ENCODE data around the gene CTSK. TPM values are rescaled to one million over a fixed set of nuclear protein-coding genes. Genes with fewer than 3 reads are reported as not detected.

Gene CTSK
- total and polyA plus RNA-seq, 2 experiments from 2014 or later = 37.3 to 54.3 TPM

GRCh38 chr1:150753416-150753815 is 54.6 kb downstream of the CTSK start:
- no peak overlapping the region for H3K4me2 ChIP-seq
- TF ChIP-seq EZH2 (IDR thresholded peaks at IDR 0.05; ENCODE audit: borderline replicate concordance) (no peak), CTCF (IDR thresholded peaks at IDR 0.05; ENCODE audit: poor library complexity) (no peak), EZH2phosphoT487 (IDR thresholded peaks at IDR 0.05; ENCODE audit: low read depth, severe bottlenecking, unreplicated experiment) (no peak)
- H3K27me3 ChIP-seq = no peaks in the 10 kb centered on the region
- WGBS (ENCODE audit: low lambda C conversion rate, missing lambda C conversion rate) = 42% methylated on average over 2 of the region's 2 CpGs
- no peak overlapping the region for H3K4me3 ChIP-seq
- H3K36me3 ChIP-seq (replicated peaks; ENCODE audit: insufficient read depth, low read depth) = no peaks in the 10 kb centered on the region
- no peaks in the 10 kb centered on the region for H3K4me1 ChIP-seq (ENCODE audit: insufficient read depth)
- H3K9me2 ChIP-seq (replicated peaks; ENCODE audit: insufficient read depth) = no peaks in the 10 kb centered on the region
- peak overlapping the region; percentile 83 for H3K27ac ChIP-seq
- no peaks in the 10 kb centered on the region for H3K79me2 ChIP-seq
- H2AFZ ChIP-seq = no peak overlapping the region
- H3K9me3 ChIP-seq (ENCODE audit: low read depth) = no peaks in the 10 kb centered on the region
- no peaks in the 10 kb centered on the region for H4K20me1 ChIP-seq (ENCODE audit: insufficient read depth, poor library complexity, severe bottlenecking)
- peak; percentile 28 for DNase-seq (ENCODE audit: low spot score)

- DNase-seq (ENCODE audit: low spot score) = no peak
- H3K36me3 ChIP-seq (replicated peaks; ENCODE audit: insufficient read depth, low read depth) = no peaks in the 10 kb centered on the region
Observed at GRCh38 chr1:150751443-150751842, 56.6 kb downstream of the CTSK start.

DNA sequence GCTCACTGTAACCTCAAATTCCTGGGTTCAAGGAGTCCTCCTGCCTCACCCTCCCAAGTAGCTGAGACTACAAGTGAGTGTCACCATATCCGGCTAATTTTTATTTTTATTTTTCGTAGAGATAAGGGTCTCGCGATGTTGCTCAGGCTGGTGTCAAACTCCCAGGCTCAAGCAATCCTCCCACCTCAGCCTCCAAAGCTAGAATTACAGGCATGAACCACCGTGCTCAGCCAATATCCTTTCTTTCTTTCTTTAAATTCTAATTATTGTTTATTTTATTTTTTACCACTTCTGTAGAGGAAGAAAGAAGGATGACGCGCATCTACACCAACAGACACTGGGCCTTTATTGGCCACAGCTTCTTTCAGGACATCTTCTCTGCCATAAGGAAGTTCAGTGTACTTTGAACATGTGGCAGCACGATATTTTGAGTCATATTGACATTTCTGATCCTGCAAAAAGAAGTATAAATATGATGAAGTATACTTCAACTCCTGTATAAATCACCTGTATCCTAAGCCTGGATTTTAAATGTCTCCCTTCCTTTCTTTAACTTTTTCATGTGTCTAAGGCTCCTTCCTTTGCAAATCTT is 58.2 kb downstream of the CTSK start:
- TF ChIP-seq EZH2 (IDR thresholded peaks at IDR 0.05; ENCODE audit: borderline replicate concordance) = no peak
- no peak for TF ChIP-seq EZH2phosphoT487 (IDR thresholded peaks at IDR 0.05; ENCODE audit: low read depth, severe bottlenecking, unreplicated experiment)
- no peak for TF ChIP-seq CTCF (IDR thresholded peaks at IDR 0.05; ENCODE audit: poor library complexity)
- no peaks in the 10 kb centered on the region for H3K9me3 ChIP-seq (ENCODE audit: low read depth)
- no peaks in the 10 kb centered on the region for H4K20me1 ChIP-seq (ENCODE audit: insufficient read depth, poor library complexity, severe bottlenecking)
- H3K27me3 ChIP-seq = no peaks in the 10 kb centered on the region
- no peak overlapping the region for H3K4me2 ChIP-seq
- 94% methylated on average over 8 of the region's 8 CpGs for WGBS (ENCODE audit: low lambda C conversion rate, missing lambda C conversion rate)
- H3K79me2 ChIP-seq = no peaks in the 10 kb centered on the region
- no peaks in the 10 kb centered on the region for H3K36me3 ChIP-seq (replicated peaks; ENCODE audit: insufficient read depth, low read depth)
- DNase-seq (ENCODE audit: low spot score) = no peak
- H2AFZ ChIP-seq = no peak overlapping the region
- no peak overlapping the region for H3K27ac ChIP-seq
- H3K4me3 ChIP-seq = no peak overlapping the region
- no peaks in the 10 kb centered on the region for H3K9me2 ChIP-seq (replicated peaks; ENCODE audit: insufficient read depth)
- no peaks in the 10 kb centered on the region for H3K4me1 ChIP-seq (ENCODE audit: insufficient read depth)

More at GRCh38 chr1:150751443-150751842, 56.6 kb downstream of the CTSK start:
- no peak overlapping the region for H3K27ac ChIP-seq
- no peak overlapping the region for H3K4me2 ChIP-seq
- no peaks in the 10 kb centered on the region for H4K20me1 ChIP-seq (ENCODE audit: insufficient read depth, poor library complexity, severe bottlenecking)
- H3K4me1 ChIP-seq (ENCODE audit: insufficient read depth) = no peaks in the 10 kb centered on the region
- no peaks in the 10 kb centered on the region for H3K27me3 ChIP-seq
- H2AFZ ChIP-seq = no peak overlapping the region
- no peaks in the 10 kb centered on the region for H3K9me2 ChIP-seq (replicated peaks; ENCODE audit: insufficient read depth)
- no peak overlapping the region for H3K4me3 ChIP-seq
- H3K9me3 ChIP-seq (ENCODE audit: low read depth) = no peaks in the 10 kb centered on the region
- no peak for TF ChIP-seq EZH2 (IDR thresholded peaks at IDR 0.05; ENCODE audit: borderline replicate concordance)
- H3K79me2 ChIP-seq = no peaks in the 10 kb centered on the region
- WGBS (ENCODE audit: low lambda C conversion rate, missing lambda C conversion rate) = 93% methylated on average over 6 of the region's 6 CpGs

DNA sequence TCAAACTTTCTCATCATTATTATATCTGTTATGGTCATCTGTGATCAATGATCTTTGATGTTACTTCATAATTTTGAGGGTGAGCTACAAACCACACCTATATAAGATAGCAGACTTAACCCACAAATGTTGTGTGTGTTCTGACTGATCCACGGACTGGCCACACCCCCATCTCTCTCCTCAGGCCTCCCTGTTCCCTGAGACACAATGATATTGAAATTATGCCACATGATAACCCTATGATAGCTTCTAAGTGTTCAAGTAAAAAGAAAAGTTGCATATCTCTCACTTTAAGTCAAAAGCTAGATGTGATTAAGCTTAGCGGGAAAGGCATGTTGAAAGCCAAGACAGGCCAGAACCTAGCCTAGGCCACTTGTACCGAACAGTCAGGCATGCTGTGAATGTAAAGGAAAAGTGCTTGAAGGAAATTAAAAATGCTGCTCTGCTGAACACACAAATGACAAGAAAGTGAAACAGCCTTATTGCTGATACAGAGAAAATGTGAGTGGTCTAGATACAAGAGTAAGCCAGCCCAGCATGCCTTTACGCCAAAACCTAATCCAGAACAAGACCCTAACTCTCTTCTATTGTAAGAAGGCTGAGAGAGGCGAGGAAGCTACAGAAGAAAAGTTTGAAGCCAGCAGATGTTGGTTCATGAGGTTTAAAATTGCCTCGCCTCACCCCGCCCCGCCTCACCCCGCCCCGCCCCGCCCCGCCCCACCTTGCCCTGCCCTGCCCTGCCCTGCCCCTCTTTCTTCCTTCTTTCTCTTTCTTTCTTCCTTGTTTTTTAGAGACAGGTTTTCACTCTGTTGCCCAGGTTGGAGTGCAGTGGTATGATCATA is 59.0 kb downstream of the CTSK start:
- no peak overlapping the region for H2AFZ ChIP-seq
- 88% methylated on average over 5 of the region's 12 CpGs for WGBS (ENCODE audit: low lambda C conversion rate, missing lambda C conversion rate)
- no peak overlapping the region for H3K4me3 ChIP-seq
- no peaks in the 10 kb centered on the region for H3K36me3 ChIP-seq (replicated peaks; ENCODE audit: insufficient read depth, low read depth)
- no peak overlapping the region for H3K4me2 ChIP-seq
- H4K20me1 ChIP-seq (ENCODE audit: insufficient read depth, poor library complexity, severe bottlenecking) = no peaks in the 10 kb centered on the region
- no peaks in the 10 kb centered on the region for H3K9me2 ChIP-seq (replicated peaks; ENCODE audit: insufficient read depth)
- no peaks in the 10 kb centered on the region for H3K79me2 ChIP-seq
- no peak overlapping the region for H3K27ac ChIP-seq
- H3K27me3 ChIP-seq = no peaks in the 10 kb centered on the region
- no peaks in the 10 kb centered on the region for H3K9me3 ChIP-seq (ENCODE audit: low read depth)
- no peak for TF ChIP-seq EZH2phosphoT487 (IDR thresholded peaks at IDR 0.05; ENCODE audit: low read depth, severe bottlenecking, unreplicated experiment)
- no peak for TF ChIP-seq EZH2 (IDR thresholded peaks at IDR 0.05; ENCODE audit: borderline replicate concordance)
- no peak for TF ChIP-seq CTCF (IDR thresholded peaks at IDR 0.05; ENCODE audit: poor library complexity)
- no peak for DNase-seq (ENCODE audit: low spot score)
- no peaks in the 10 kb centered on the region for H3K4me1 ChIP-seq (ENCODE audit: insufficient read depth)

Measured in hepatocyte (in vitro differentiated cells).